ENCODE measurements around the gene CDYL. TPM values are rescaled to one million over a fixed set of nuclear protein-coding genes. Genes with fewer than 3 reads are reported as not detected.

Gene CDYL
- total RNA-seq, 1 donor from 2014 or later, result 51.9 TPM

DNA sequence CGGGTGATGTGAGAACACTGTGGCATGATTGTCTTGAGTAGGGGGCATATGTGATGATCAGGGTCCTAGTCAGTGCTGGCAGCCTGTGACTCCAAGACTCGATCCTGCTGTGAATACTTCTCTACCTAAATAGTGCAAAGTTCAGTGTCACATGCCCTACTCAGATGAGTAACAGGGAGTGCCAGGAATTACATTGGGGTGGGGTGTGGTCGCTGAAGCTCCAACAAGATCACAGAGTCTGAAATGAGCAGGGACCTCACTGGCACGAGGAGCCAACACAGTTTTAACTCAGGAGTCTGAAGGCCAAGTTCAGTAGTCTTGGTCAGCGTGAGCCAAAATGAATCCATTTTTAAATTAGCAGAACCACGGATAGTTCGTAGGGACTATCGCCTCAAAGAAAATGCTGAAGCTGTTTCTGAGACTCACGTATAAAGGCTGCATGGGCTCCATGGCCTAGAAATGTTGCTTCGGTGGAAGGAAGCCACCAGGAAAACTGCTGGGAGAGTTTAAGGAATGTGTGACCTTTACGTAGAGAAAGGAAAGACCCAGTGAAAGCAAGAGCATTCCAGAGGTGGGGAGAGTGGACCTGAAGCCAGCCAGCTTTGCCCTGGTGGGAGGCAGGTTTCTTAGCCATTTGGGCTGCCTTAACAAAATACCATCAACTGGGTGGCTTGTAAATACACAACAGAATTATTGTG, 155.5 kb downstream of the CDYL start:
- no peak for DNase-seq (ENCODE audit: low spot score)

- DNase-seq (ENCODE audit: low spot score), result no peak
Observed at GRCh38 chr6:4932228-4932903, 156.2 kb downstream of the CDYL start.

GRCh38 chr6:4935486-4935885, 159.3 kb downstream of the CDYL start:
- no peak for DNase-seq (ENCODE audit: low spot score)

DNA sequence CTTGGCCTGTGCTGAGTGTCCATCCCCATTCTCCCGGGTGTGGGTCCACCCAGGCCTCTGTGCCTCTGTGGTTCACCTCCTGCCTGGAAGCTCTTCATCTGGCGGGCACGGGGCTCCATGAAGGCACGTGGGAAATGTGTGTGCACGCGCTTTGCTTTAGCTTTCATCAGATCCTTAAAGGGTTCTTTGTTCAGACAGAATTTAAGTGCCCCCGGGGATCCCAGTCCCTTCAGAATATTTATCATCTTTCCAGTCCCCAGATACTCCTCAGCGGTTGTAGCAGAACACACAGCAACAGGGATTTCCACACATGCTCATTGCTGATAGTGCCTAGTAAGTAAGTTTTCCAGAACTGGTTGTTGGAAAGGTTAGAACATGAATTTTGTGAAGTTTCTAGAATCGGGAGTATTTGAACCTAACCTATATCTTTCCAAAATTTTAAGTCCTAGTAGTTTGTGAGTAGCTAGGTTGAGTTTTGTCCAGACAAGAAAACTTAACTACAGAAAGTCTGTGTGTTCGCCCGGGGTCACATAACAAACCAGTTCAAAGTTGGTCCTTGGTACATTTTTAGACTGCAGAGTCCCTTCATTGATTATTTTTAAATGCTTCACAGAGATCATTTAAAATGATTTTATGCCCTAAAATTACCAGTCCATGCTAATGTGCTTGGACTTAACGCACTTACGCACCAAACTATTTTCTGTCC, 159.9 kb downstream of the CDYL start:
- DNase-seq (ENCODE audit: low spot score), result no peak

DNA sequence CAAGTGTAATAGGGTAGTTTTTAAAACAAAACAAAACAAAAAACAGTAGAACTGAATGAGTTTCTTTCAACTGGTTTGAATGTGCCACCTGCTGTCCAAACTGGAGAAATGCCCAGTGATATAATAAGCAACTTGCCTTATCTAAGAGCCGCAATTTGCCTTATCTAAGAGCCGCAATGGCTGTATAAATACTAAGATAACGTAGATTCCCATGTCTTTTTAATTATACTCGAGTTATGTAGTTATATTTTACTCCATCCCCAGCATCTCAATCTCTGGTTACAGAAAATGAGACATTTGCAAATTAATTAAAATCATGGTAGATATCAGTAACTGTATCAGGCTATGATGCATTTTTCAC, 160.5 kb downstream of the CDYL start:
- no peak for DNase-seq (ENCODE audit: low spot score)

- DNase-seq (ENCODE audit: low spot score), result no peak
Observed at GRCh38 chr6:4937414-4937813, 161.2 kb downstream of the CDYL start.

- DNase-seq (ENCODE audit: low spot score), result no peak
Observed at GRCh38 chr6:4939241-4939640, 163.0 kb downstream of the CDYL start.

DNA sequence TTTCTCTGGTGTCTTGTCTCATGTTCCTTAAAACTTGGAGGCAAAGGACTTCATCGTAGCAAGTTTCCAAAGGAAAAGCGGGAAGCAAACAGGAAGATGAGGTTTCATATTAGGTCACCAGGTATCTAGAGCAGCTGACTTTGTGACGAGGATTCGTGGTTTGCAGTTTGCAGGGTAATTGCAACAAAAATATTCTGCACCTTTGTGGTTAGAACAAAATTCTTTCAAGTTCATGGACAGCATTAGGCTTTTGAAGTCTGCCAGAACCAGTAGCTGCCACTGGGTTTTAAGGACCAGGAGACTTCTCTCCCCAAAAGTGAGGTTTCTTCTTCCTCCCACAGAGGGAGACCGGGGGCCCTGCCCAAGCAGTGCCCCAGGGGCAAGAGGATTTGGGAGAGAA, 164.2 kb downstream of the CDYL start:
- DNase-seq (ENCODE audit: low spot score), result no peak

DNA sequence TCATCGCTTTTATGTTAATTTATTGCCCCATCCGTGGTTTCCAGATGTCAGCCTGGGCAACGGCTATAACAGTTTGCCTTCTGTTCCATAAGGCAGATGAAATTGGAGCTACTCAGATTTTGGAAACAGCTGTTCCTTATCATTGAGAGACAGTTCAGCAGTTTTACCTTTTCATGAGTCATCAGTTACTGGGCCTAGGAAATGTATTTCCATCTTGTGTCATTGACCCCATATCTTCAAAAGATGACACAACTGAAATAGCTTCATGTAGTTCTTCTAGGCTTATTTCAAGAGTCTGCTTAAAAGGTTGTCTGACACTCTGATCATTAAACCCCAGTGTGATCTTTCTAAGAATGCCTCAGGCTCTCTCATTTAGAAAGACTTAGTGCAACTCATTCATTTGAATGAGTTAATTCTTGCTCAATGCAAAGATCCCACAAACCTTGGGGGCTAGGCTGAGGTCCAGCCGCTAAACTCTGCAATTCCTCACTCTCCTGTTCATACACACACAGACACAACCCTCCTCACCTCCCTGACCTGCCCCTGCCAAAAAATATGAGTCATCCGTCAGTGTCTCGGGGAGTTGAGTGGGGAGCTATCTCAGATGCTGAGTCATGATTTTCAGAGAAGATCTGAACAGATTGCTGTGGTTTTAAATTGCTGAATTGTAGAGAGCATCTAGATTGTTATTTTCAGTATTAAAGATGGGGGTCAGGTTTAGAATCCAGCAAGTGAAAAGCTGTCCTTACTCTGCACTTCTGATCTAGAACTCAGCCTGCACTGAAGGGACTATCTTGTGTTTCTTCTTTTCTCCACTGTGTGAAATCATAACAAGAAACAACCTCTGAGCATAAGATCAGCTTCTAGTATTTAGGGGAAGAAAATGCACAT, 165.8 kb downstream of the CDYL start:
- no peak for DNase-seq (ENCODE audit: low spot score)

GRCh38 chr6:4942673-4943009, 166.4 kb downstream of the CDYL start:
- no peak for DNase-seq (ENCODE audit: low spot score)

GRCh38 chr6:4943716-4944115, 167.5 kb downstream of the CDYL start:
- no peak for DNase-seq (ENCODE audit: low spot score)

DNA sequence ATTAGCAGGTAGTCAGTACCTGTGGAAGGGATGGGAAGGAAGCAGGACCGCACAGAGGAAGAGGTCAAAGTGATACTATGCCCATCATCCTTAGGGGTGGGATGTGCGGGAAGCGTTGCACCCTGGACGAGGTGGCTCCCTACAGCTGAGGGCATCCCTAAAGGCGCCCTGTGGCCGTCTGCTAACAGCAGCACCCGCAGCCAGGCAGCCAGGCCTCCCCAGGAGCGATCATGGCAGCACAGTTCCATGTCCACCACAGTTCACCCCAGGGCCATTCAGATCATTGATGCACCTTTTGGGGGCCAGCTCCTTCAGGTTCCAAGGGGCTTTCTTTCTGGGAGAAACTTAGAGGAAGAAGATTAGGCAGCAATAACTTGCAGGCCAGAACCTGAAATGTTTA, 168.1 kb downstream of the CDYL start:
- no peak for DNase-seq (ENCODE audit: low spot score)

DNA sequence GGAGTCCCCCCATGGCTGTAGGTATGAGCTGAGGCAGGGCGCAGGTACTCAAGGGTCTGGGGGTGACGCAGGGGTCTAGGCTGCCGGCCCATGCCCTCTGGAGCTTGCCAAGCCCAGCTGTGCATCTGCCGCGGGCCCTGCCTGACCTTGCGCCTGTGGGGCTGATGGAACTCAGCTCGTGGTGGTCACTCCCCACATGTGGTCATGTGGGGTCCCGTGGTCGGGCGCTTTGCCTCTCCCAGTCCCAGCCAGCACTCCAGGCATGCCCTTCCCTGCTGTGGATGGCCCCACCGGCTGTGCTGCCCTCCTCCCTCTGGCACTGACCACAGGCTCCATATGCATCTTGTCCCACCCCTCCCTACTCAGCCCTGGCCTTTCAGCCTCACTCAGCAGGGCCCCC, 170.3 kb downstream of the CDYL start:
- no peak for DNase-seq (ENCODE audit: low spot score)

- DNase-seq (ENCODE audit: low spot score), result peak; percentile 67
Observed at GRCh38 chr6:4947716-4948115, 171.5 kb downstream of the CDYL start.

DNA sequence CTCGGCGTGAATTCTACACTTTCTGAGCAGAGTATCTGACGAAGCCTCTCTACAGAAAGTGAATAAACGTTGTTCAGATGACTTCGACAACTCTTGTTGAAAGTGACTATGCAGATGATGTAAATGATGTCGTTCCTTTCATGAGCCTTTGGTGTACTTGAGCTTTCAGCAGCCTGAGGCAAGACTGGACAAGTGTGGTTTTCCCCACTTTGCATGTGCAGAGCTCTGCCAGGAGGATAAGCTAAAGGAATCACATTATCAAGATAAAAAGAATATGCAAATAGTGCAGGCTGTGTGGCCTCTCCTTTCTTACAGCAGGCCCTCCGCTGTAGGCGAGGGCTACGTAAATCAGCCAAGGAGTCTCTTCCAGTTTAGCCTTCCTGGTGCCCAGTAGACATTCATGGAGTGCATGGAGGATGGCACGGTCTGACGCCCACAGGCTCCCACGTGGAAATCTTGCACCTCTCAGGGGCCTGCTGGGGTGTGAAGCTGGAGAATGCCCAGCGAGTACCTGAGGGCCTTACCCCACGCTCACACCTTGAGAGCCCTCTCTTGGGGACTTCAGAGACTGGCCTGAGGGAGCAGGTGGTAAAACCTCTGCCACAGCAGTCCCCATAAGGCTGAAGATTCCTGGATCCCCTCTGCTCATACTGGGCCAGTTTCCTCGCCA, 172.7 kb downstream of the CDYL start:
- DNase-seq (ENCODE audit: low spot score), result peak; percentile 57

- DNase-seq (ENCODE audit: low spot score), result peak; percentile 47
Observed at GRCh38 chr6:4950076-4950475, 173.9 kb downstream of the CDYL start.

- DNase-seq (ENCODE audit: low spot score), result peak; percentile 68
Observed at GRCh38 chr6:4950836-4951533, 174.8 kb downstream of the CDYL start.

DNA sequence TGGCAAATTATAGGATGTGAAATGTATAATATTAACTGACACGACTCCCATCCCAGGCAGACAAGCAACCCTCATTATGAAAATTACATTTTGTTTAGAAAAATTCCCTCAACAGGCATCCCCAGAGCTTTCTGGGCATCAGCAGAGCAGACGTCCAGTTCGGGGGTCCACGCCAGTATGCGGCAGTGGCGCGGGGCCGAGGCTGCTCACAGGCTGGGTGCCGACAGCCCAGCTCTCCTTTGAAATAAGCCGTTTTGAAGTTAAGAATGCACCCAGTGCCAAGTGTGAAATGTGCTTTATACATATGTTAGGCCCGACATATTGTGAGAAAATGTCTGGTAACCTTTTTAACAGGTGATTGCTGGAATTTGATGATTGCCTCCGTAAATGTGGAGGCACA, 177.2 kb downstream of the CDYL start:
- DNase-seq (ENCODE audit: low spot score), result peak; percentile 43

DNA sequence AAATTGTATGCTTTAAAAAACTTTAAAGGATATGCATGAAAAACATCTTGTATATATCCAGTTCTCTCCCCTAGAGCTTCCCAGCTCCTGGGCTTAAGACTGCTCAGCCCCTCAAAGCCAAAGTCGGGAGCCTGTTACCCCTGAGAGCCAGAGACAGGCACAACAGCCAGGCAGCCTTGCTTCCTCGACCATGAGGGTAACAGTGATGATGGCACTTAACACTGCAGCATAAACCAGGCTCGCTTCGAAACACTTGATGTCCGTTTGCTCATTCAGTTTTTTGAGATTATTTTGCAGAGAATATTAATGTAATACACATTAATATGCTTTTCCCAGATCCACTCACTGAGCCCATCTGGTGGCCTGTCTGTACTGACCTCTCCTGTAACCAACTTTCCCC, 180.4 kb downstream of the CDYL start:
- DNase-seq (ENCODE audit: low spot score), result no peak

DNA sequence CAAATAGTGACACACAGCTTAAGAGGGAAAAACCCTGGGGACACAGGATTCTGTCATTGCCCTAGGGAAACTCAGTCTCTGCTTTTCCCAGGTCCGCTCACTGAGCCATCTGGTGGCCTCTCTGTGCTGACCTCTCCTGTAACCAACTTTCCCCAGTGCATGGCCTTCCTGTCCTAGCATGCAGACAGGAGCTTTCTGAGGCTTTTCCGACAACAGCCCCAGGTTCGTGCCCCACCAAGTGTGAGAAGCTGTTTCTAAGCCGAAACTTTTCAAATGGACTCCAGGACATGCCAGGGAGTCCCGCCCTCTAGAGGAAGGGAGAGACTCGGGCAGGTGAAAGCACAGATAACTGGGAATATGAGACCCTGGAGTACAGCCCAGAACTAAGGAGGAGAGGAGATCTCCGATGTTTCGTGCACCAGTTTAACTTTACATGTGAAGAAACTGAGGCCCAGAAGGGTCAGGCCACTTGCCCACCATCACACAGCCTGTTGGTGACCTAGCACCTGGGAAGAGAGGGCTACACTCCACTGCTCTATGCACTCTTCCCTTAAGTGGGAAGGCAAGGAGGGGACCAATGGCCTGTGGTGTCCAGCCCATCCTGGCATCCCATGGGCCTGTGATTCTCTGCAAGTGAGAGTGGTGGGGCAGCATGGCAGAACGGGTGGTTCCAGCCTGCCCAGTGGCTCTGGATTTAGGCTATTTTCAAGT, 181.5 kb downstream of the CDYL start:
- DNase-seq (ENCODE audit: low spot score), result peak; percentile 55
